ENCODE data around the gene CFAP65. TPM values are rescaled to one million over a fixed set of nuclear protein-coding genes. Genes with fewer than 3 reads are reported as not detected.

The CFAP65 gene
- total and polyA plus RNA-seq, 2 of the 4 experiments (the other 2 are of a cell fraction): not detected

GRCh38 chr2:218999021-218999880 is 42.1 kb downstream of the CFAP65 start:
- no peak overlapping the region for H2BK20ac ChIP-seq (ENCODE audit: low read depth, low read length)
- no peaks in the 10 kb centered on the region for H3K9me1 ChIP-seq (ENCODE audit: insufficient read depth, low read length)
- no peaks in the 10 kb centered on the region; the same call in 1 of the 2 replicates for H4K20me1 ChIP-seq (ENCODE audit: insufficient read depth, low read length)
- H3K9me3 ChIP-seq (ENCODE audit: control insufficient read depth, insufficient read depth, low read length): no peaks in the 10 kb centered on the region; the same call in 1 of the 2 replicates
- intact Hi-C loops (cut with micrococcal nuclease): no loop called here
- no peak for TF ChIP-seq POLR2A (IDR thresholded peaks at IDR 0.05; ENCODE audit: low read depth, low read length)
- TF ChIP-seq CTCF (conservative IDR thresholded peaks at IDR 0.05; ENCODE audit: low read depth, low read length): no peak
- TF ChIP-seq CEBPB (IDR thresholded peaks at IDR 0.05; ENCODE audit: low read depth, low read length): no peak
- no peak for TF ChIP-seq MXI1 (IDR thresholded peaks at IDR 0.05; ENCODE audit: borderline replicate concordance, low read depth, low read length)
- no peak for TF ChIP-seq USF2 (IDR thresholded peaks at IDR 0.05; ENCODE audit: low read depth, low read length)
- no peak for TF ChIP-seq SMC3 (IDR thresholded peaks at IDR 0.05; ENCODE audit: low read depth, low read length)
- TF ChIP-seq ELK1 (IDR thresholded peaks at IDR 0.05; ENCODE audit: borderline replicate concordance, low read depth, low read length): no peak
- no peak overlapping the region for H4K91ac ChIP-seq (ENCODE audit: insufficient read depth, low read depth, low read length)
- no TSS peak for BruUV-seq (replicated peaks)
- H4K8ac ChIP-seq (ENCODE audit: low read depth in 2 of 2, low read length in 2 of 2): no peak overlapping the region
- H3K18ac ChIP-seq (ENCODE audit: low read depth, low read length): no peak overlapping the region
- H3K56ac ChIP-seq (ENCODE audit: extremely low read depth, insufficient read depth, low read length): no peak overlapping the region
- H3K36me3 ChIP-seq (ENCODE audit: control insufficient read depth, insufficient read depth, low read length): no peaks in the 10 kb centered on the region
- no peak overlapping the region for H2AK9ac ChIP-seq (replicated peaks; ENCODE audit: low read depth, low read length, poor library complexity)
- H3K9ac ChIP-seq (ENCODE audit: low read depth, low read length): no peak overlapping the region
- dilution Hi-C loops (cut with HindIII; ENCODE audit: low sequenced_read_pairs, unreplicated experiment): no loop called here
- H3K4ac ChIP-seq (ENCODE audit: low read depth, low read length): no peak overlapping the region
- no peak overlapping the region for H3K14ac ChIP-seq (replicated peaks; ENCODE audit: low read depth, low read length)
- no peak overlapping the region for H3K27ac ChIP-seq (ENCODE audit: insufficient read depth, low read length)
- ATAC-seq (ENCODE audit: low read depth) (no peak), DNase-seq (no peak)
- no peaks in the 10 kb centered on the region for H3K79me1 ChIP-seq (ENCODE audit: low read depth in 1 of 2, low read length in 2 of 2)
- no peak overlapping the region for H4K5ac ChIP-seq (ENCODE audit: low read depth, low read length)
- H2AK5ac ChIP-seq (ENCODE audit: low read depth, low read length): no peak overlapping the region
- no peak overlapping the region for H3K23ac ChIP-seq (ENCODE audit: low read depth, low read length)
- H3K4me3 ChIP-seq (ENCODE audit: insufficient read depth, low read depth, low read length): no peak overlapping the region
- WGBS, 2 experiments (ENCODE audit: extremely low coverage in 2 of 2, insufficient read length in 1 of 2): 8% methylated on average over 4 of the region's 10 CpGs; no CpG with 5 or more reads in 1 of the 2 experiments
- H3K4me2 ChIP-seq (ENCODE audit: low read depth, low read length): no peak overlapping the region
- H3K4me1 ChIP-seq (ENCODE audit: control insufficient read depth, insufficient read depth, low read length): no peaks in the 10 kb centered on the region
- H2BK15ac ChIP-seq (ENCODE audit: low read depth, low read length): no peak overlapping the region
- POLR2A ChIA-PET (ENCODE audit: unreplicated experiment): no interaction called here
- no peak overlapping the region for H2BK120ac ChIP-seq (ENCODE audit: low read depth, low read length)
- no peak overlapping the region for H2BK5ac ChIP-seq (ENCODE audit: low read depth, low read length, poor library complexity, severe bottlenecking)
- no peak overlapping the region for H2AFZ ChIP-seq (replicated peaks; ENCODE audit: low read length, poor library complexity)
- in situ Hi-C loops (cut with MboI; ENCODE audit: low sequenced_read_pairs): no loop called here
- CTCF ChIA-PET: no interaction called here
- H3K27me3 ChIP-seq (ENCODE audit: control insufficient read depth, insufficient read depth, low read length): peaks cover 85% of the 10 kb centered on the region

Measured in IMR-90 (cell line).